GM19463 (cell line): ENCODE results near the gene TAF1B.
A peak's percentile ranks its signal among the peaks of the same experiment; 100 is the strongest.

Experiments used
- ATAC-seq: cut with Tn5 transposase; IDR thresholded peaks from one replicate; pipeline ENCODE4 v1.9.1; 2021; ENCODE audit warnings: mild to moderate bottlenecking, moderate library complexity; ENCODE audit not compliant: unreplicated experiment

TAF1B gene

GRCh38 chr2:9843229-9844035 is at the start of gene TAF1B:
Gene TAF1B (plus strand): TSS chr2:9843474. CDS start chr2:9843542, 68 bp downstream.
- peak; percentile 81 for ATAC-seq

DNA sequence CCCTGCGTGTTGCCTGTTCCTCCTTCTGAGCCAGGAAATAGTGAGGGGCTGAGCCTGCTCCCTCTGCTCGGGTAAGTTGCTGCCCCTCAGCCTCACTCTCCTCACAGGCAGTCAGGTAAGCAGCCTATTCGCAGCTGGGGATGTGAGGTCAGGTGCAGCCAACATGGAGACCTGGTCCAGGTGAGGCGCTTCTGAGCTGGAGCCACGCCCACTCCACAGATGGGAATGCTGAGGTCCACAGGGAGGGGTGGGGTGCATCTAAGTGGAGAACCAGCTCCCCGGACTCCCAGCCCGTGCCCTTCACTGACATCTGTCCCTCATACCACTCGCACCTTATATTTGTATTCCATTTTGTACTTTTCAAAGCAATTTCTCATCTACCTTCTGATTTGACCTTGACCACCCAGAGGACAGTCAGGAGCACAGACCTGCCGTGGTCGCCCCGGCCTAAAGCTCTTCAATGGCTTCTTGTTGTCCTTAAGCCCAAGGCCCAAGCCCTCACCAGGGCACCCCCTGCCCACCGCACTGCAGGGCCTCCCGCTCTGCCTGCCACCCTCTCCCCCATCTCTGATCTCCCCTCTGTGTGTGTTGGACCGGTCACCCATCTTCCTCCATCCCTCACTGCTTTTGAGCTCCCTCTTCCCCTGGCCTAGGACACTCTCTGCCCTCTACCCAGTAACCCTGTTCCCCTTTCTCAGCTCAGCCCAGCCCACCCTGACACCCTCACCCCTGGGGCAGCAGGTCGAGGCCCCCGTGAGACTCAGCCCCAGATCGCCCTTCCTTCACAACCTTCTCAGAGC is 49.2 kb upstream of the TAF1B start:
- ATAC-seq: no peak

- ATAC-seq: no peak
These were observed 48.2 kb upstream of the TAF1B start for GRCh38 chr2:9795071-9795470.

DNA sequence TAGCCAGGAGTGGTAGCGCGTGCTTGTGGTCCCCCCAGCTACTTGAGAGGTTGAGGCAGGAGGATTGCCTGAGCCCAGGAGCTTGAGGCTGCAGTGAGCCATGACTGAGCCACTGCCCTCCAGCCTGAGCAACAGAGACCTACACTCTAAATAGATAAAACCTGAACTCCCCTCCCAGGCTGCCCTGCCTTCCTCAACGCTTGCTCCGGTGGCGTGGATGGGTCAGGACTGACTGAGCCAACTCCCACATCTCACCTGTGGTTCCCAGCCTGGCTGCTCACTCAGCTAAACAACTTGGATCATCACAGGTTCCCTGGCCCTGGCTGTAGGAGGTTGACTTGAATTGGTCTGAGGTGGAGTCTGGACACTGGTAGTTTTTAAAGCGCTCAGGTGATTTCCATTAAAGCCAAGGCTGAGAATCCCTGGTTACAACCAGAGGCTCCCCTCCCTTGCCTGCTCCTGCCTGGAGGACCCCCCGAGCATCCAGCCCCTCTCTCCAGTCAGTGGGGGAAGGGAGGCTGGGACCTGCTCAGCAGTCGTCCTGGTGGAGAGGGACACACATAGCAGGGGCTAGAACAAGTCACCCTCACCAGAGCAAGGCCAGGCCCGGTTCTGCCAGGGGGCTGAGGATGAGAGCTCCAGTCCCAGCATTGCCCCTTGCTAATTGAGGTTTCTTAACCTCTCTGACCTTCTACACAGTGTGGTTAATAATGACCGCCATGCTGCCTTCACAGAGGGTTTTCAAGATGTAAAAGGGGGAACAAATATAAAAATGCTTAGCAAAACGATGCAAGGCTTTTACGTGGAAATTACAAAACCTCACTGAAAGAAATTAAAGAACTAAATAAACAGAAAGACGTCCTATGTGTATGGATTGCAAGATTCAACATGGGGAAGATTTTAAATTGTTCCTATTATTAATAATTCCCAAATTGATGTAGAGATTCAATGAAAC is 46.9 kb upstream of the TAF1B start:
- ATAC-seq: no peak

DNA sequence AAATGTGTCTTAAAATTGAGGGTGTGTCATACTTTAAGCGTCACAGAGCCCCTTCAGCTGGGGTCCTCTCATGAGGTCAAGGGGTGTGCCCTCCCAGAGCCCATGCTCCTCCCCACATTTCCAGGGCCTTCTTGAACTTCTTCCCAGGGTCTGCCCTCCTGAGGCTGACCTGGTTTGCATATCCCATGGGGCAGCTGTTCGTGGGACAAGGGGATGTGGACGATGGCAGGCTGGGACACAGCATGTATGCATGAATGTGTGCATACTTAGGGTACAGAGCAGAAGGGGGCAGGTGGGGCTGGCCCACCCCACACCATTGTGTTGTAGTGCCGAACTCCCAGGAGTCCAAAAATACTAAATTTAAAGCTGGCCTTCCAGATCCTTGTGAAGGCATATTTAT is 46.2 kb upstream of the TAF1B start:
- no peak for ATAC-seq

GRCh38 chr2:9797681-9798556 is 45.4 kb upstream of the TAF1B start:
- ATAC-seq: no peak

DNA sequence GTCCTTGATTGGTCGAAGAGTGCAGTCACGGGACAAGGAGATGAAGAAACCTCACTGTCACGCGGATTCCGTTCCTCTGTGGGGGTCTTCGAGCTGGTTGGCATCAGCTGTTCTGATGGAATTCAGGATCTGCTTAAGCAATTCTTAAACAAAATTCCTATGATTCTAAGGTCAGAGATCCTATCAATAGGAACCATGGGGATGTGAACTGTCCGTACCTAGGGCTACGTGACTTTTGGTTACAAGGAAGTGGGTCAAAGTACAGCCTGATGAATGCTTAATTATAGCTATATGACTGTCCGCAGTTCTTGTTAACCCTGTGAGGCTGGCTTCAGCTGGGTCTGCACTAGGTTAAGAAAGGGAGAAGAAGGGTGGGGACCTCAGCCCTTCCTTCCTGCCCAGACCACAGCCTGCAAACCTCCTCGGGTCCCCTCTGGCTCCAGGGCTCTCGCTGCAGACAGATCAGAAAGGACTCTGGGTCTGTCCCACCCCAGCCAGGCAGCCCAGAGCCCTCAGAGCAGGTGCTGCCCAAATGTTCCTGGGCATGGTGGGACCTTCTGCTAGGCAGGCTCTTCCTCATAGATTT is 44.2 kb upstream of the TAF1B start:
- peak; percentile 32 for ATAC-seq

GRCh38 chr2:9799729-9800632 is 43.3 kb upstream of the TAF1B start:
- peak; percentile 71 for ATAC-seq

DNA sequence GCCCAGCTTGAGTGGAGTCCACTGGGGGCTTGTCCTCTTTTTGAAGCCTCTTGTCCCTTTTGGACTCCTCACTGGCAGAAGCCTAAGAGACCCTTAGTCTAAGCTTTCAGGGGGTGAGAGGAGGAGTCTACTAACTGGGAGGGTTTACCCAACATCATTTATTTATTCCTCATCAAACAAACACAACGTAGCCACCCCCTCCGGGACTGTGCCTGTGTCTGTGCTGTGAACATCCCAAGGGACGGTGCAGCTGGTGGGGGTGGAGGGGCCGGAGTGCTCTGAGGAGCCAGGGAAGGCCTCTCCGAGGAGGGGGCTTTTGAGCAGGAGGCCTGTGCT is 42.7 kb upstream of the TAF1B start:
- ATAC-seq: no peak

DNA sequence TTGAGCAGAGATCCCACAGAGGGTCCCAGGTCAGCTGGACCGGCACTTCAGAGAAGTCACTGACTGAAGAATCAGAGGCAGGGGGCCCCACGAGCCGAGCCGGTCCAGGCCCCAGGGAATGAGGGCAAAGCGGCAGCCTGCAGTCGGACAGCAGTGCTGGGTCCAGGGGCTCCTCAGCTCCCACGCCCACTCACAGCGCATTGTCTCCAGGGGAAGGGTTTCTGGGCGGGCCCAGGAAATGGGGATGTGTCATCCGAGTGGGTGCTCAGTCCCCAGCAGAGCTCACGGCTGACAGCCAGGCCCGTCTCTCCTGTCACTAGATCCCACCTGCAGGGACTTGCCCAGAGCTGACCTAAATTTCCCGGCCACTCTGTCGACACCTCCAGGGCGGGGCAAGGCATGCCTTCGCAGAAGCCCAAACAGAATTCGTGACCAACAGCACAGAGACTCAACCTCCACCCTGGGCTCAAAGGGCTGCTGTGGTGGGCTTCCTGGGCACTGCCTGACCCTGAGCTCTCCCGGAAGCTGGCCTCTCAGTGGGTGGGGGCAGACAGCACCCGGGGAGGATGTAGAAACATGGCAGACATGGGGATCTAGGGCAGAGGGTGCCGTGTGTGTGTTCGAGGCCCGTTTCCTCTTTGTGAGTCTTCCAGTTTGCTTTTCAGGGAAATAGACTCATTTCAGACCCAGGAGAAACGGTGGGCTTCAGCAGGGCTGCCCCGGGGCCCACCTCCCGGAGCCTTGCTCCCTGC is 42.1 kb upstream of the TAF1B start:
- peak; percentile 45 for ATAC-seq

GRCh38 chr2:9802576-9802993 is 40.7 kb upstream of the TAF1B start:
- no peak for ATAC-seq

- ATAC-seq: no peak
These were observed 40.1 kb upstream of the TAF1B start for GRCh38 chr2:9803023-9803805.

GRCh38 chr2:9805435-9806297 is 37.6 kb upstream of the TAF1B start:
- ATAC-seq: no peak

DNA sequence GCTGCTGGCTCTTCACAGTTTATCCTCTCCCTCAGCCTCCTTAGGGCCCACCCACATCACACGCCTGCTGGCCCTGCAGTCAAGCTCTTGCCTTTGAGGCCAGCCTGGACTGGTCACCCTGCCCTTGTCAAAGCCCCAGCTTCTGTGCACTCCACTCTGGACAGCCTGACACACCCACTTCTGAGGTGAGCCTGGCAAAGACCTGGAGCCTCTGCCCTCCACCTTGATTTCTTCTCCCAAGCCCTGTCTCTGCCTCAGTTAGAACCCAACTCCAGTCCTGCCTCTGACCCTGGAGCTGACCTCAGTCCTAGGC is 37.0 kb upstream of the TAF1B start:
- no peak for ATAC-seq

- no peak for ATAC-seq
These were observed 36.6 kb upstream of the TAF1B start for GRCh38 chr2:9806656-9807055.

DNA sequence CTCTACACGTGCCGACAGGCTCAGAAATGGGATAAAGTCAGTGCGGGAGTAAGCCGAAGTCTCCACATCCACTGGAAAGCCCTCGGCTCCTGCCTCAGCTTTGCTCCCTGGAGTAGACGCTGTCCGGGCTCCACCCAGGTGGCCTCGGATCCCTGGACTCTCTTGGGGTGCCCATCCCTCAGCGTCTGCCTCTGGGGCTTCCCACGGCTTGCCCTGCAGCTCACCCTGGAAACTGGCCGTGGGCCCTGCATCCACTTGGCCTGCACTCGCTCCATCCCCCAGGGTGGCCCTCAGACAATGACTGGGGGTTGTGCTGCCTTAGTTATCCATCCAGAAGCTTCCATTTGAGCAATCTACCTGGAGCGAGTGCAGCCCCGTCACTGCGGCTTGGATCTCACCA is 36.2 kb upstream of the TAF1B start:
- ATAC-seq: no peak
